WTC11 (cell line): ENCODE measurements around the gene PAF1. TPM values are rescaled to one million over a fixed set of nuclear protein-coding genes. Genes with fewer than 3 reads are reported as not detected.

Source experiments
- AFF4 ChIP-seq: sonication (generic); formaldehyde crosslinking; IDR thresholded peaks from 2 replicates; pipeline ENCODE4 v1.8.1; 2023; ENCODE audit warnings: mild to moderate bottlenecking, missing genetic modification reagents, borderline replicate concordance
- ARID4B ChIP-seq: sonication (generic); formaldehyde crosslinking; IDR thresholded peaks from 2 replicates; pipeline ENCODE4 v1.8.0; 2023; ENCODE audit warnings: missing genetic modification reagents, mild to moderate bottlenecking, borderline replicate concordance
- CREB1 ChIP-seq: sonication (generic); formaldehyde crosslinking; IDR thresholded peaks from 2 replicates; pipeline ENCODE4 v1.8.0; 2023; ENCODE audit warnings: mild to moderate bottlenecking, missing genetic modification reagents
- ELF4 ChIP-seq: sonication (generic); formaldehyde crosslinking; IDR thresholded peaks from 2 replicates; pipeline ENCODE4 v1.8.1; 2022; ENCODE audit warnings: low read depth, mild to moderate bottlenecking, moderate library complexity, missing genetic modification reagents
- EMX1 ChIP-seq: fragments of 250-450 bp; sonication (Bioruptor Pico); IDR thresholded peaks from 2 replicates; pipeline ENCODE4 v1.8.0; 2021; ENCODE audit warnings: mild to moderate bottlenecking
- ESRRA ChIP-seq: sonication (generic); formaldehyde crosslinking; IDR thresholded peaks from 2 replicates; pipeline ENCODE4 v1.8.1; 2022; ENCODE audit warnings: mild to moderate bottlenecking, missing genetic modification reagents, borderline replicate concordance
- NFE2L1 ChIP-seq: sonication (generic); formaldehyde crosslinking; IDR thresholded peaks from 2 replicates; pipeline ENCODE4 v1.8.1; 2023; ENCODE audit warnings: missing genetic modification reagents
- NR2C2 ChIP-seq: sonication (generic); formaldehyde crosslinking; IDR thresholded peaks from 2 replicates; pipeline ENCODE4 v1.8.0; 2022; ENCODE audit warnings: mild to moderate bottlenecking, missing genetic modification reagents
- PRDM15 ChIP-seq: sonication (generic); formaldehyde crosslinking; IDR thresholded peaks from 2 replicates; pipeline ENCODE4 v1.8.0; 2022; ENCODE audit warnings: missing genetic modification reagents
- SMAD3 ChIP-seq: sonication (generic); formaldehyde crosslinking; IDR thresholded peaks from 2 replicates; pipeline ENCODE4 v1.8.0; 2022; ENCODE audit warnings: missing genetic modification reagents, mild to moderate bottlenecking, borderline replicate concordance
- SMAD4 ChIP-seq: sonication (generic); formaldehyde crosslinking; IDR thresholded peaks from 2 replicates; pipeline ENCODE4 v1.8.0; 2022; ENCODE audit warnings: mild to moderate bottlenecking, missing genetic modification reagents
- SOX15 ChIP-seq: fragments of 250-450 bp; sonication (Bioruptor Pico); IDR thresholded peaks from 2 replicates; pipeline ENCODE4 v1.9.0; 2021; ENCODE audit warnings: mild to moderate bottlenecking
- SP1 ChIP-seq: sonication (generic); formaldehyde crosslinking; conservative IDR thresholded peaks from 2 replicates; pipeline ENCODE4 v1.8.1; 2022; ENCODE audit warnings: missing genetic modification reagents
- STAT6 ChIP-seq: sonication (generic); formaldehyde crosslinking; conservative IDR thresholded peaks from 2 replicates; pipeline ENCODE4 v1.8.1; 2023; ENCODE audit warnings: mild to moderate bottlenecking, low read depth, missing genetic modification reagents, moderate library complexity
- ZNF219 ChIP-seq: sonication (generic); formaldehyde crosslinking; IDR thresholded peaks from 2 replicates; pipeline ENCODE4 v1.8.0; 2023; ENCODE audit warnings: missing genetic modification reagents, mild to moderate bottlenecking, borderline replicate concordance
- ZNF281 ChIP-seq: sonication (generic); formaldehyde crosslinking; IDR thresholded peaks from 2 replicates; pipeline ENCODE4 v1.8.0; 2023; ENCODE audit warnings: mild to moderate bottlenecking, missing genetic modification reagents
- ZNF317 ChIP-seq: sonication (generic); formaldehyde crosslinking; IDR thresholded peaks from 2 replicates; pipeline ENCODE4 v1.8.1; 2023; ENCODE audit warnings: low read depth, mild to moderate bottlenecking, moderate library complexity, missing genetic modification reagents, borderline replicate concordance
- ZNF671 ChIP-seq: fragments of 250-450 bp; sonication (Bioruptor Pico); IDR thresholded peaks from 2 replicates; pipeline ENCODE4 v1.8.0; 2021; ENCODE audit warnings: mild to moderate bottlenecking
- ZSCAN18 ChIP-seq: fragments of 250-450 bp; sonication (Bioruptor Pico); IDR thresholded peaks from 2 replicates; pipeline ENCODE4 v2.1.2; 2022; ENCODE audit warnings: mild to moderate bottlenecking, moderate library complexity
- total RNA-seq: library from RNA; stranded (reverse); gene quantifications from 3 replicates; pipeline ENCODE4 v1.2.3, GENCODE V29; 2021

PAF1 gene
- total RNA-seq, 1 experiment from 2014 or later, result 27.8 TPM

GRCh38 chr19:39435499-39436349, 44.8 kb upstream of the PAF1 start, which contains the start of gene RPS16 (continued):
- no peak for TF ChIP-seq ELF4 (CRISPR knock-in tag)
- no peak for TF ChIP-seq ZNF671
- no peak for TF ChIP-seq ZSCAN18 (CRISPR knock-in tag)
- no peak for TF ChIP-seq STAT6 (CRISPR knock-in tag)
- no peak; the same call in 1 of the 2 replicates for TF ChIP-seq ZNF281 (CRISPR knock-in tag)
- no peak for TF ChIP-seq SMAD4 (CRISPR knock-in tag)
- TF ChIP-seq ESRRA, result peak; percentile 91
- TF ChIP-seq ZNF219 (CRISPR knock-in tag), result 0 out of 2 replicates have a peak, but pooled peaks have one; percentile 45
- no peak for TF ChIP-seq ZNF317 (CRISPR knock-in tag)
- TF ChIP-seq NR2C2 (CRISPR knock-in tag), result no peak
- no peak; the same call in 1 of the 2 replicates for TF ChIP-seq AFF4
- no peak for TF ChIP-seq CREB1 (CRISPR knock-in tag)
- TF ChIP-seq SOX15 (CRISPR knock-in tag), result no peak
- no peak; the same call in 1 of the 2 replicates for TF ChIP-seq EMX1 (CRISPR knock-in tag)
- 0 out of 2 replicates have a peak, but pooled peaks have one; percentile 7 for TF ChIP-seq NFE2L1 (CRISPR knock-in tag)
- no peak for TF ChIP-seq PRDM15
- peak; percentile 97 for TF ChIP-seq SP1
- no peak; the same call in 1 of the 2 replicates for TF ChIP-seq ARID4B (CRISPR knock-in tag)
- TF ChIP-seq SMAD3 (CRISPR knock-in tag), result peak; percentile 25; the same call in 1 of the 2 replicates
